ENCODE results near the gene PRKCB.

Gene PRKCB

DNA sequence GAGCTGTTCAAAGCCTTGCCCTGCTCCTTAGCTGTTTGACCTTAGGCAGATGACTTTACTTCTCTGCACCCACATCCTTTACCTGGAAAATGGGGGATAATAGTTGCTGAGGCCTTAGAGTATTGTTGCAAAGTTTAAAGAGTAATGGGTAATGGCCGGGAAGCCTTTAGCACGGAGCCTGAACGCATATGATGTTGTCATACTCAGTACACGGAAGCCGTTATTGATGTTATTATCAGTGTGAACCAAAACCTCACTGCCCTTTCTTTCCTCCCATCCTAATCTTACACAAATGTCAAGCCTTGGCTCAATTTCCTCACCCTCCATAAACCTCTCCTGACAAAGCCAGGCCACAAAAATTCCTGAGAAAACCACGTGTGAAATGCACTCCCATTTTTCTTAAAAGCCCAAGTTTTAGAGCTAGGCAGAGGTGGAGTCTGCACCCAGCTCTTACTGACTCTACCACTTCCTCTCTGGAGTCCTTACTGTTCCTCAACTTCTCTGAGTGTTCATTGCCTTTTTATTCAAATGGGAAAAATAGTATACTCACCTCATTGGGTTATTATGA, 353.1 kb downstream of the PRKCB start:
- H3K4me3 ChIP-seq (ENCODE audit: low read depth in 1 of 2, low read length in 1 of 2), result no peak overlapping the region
- TF ChIP-seq, protein P1, sequence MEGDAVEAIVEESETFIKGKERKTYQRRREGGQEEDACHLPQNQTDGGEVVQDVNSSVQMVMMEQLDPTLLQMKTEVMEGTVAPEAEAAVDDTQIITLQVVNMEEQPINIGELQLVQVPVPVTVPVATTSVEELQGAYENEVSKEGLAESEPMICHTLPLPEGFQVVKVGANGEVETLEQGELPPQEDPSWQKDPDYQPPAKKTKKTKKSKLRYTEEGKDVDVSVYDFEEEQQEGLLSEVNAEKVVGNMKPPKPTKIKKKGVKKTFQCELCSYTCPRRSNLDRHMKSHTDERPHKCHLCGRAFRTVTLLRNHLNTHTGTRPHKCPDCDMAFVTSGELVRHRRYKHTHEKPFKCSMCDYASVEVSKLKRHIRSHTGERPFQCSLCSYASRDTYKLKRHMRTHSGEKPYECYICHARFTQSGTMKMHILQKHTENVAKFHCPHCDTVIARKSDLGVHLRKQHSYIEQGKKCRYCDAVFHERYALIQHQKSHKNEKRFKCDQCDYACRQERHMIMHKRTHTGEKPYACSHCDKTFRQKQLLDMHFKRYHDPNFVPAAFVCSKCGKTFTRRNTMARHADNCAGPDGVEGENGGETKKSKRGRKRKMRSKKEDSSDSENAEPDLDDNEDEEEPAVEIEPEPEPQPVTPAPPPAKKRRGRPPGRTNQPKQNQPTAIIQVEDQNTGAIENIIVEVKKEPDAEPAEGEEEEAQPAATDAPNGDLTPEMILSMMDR (IDR thresholded peaks at IDR 0.05), result no peak
- H3K27ac ChIP-seq, result no peak overlapping the region
- H3K9me3 ChIP-seq, result no peaks in the 10 kb centered on the region
- H3K36me3 ChIP-seq, result peaks cover 93% of the 10 kb centered on the region
- H3K4me1 ChIP-seq (ENCODE audit: control insufficient read depth in 1 of 2, insufficient read depth in 1 of 2, low read depth in 1 of 2, low read length in 1 of 2), result no peaks in the 10 kb centered on the region
- H3K27me3 ChIP-seq, result no peaks in the 10 kb centered on the region

- TF ChIP-seq, protein P1 (IDR thresholded peaks at IDR 0.05), result no peak
- Histone ChIP-seq H3K27me3 (no peaks in the 10 kb centered on the region), H3K27ac (no peak overlapping the region), H3K36me3 (peaks cover 95% of the 10 kb centered on the region), H3K4me1 (ENCODE audit: control insufficient read depth in 1 of 2, insufficient read depth in 1 of 2, low read depth in 1 of 2, low read length in 1 of 2) (no peaks in the 10 kb centered on the region), H3K9me3 (no peaks in the 10 kb centered on the region), H3K4me3 (ENCODE audit: low read depth in 1 of 2, low read length in 1 of 2) (no peak overlapping the region)
Measured at GRCh38 chr16:24189941-24190340, 354.2 kb downstream of the PRKCB start.

DNA sequence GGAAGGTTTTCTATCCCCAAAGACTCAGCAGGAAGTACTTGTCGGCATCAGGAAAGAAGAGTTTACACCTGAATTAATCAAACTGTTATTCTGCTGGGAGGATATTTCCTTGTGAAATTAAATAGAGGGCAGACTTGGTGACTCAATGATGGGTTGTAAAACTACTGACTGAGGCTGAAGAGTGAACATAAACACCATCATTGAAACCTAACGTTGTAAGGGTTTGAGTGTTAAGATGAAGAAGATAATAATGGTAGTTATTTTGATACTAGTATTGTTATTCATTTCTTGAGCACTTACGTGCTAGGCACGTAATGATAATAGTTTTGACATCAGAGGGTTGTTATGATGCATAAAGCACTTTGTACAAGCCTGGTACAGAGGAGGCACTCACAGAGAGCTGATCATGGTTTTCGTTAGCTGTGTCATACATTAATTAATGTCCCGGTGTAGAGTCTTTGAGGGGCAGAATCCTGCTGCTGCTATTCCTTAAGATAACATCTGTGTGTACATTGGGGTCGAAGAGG, 356.2 kb downstream of the PRKCB start:
- peaks cover 95% of the 10 kb centered on the region for H3K36me3 ChIP-seq
- no peaks in the 10 kb centered on the region for H3K4me1 ChIP-seq (ENCODE audit: control insufficient read depth in 1 of 2, insufficient read depth in 1 of 2, low read depth in 1 of 2, low read length in 1 of 2)
- TF ChIP-seq, protein P1 (IDR thresholded peaks at IDR 0.05), result no peak
- H3K27ac ChIP-seq, result no peak overlapping the region
- H3K27me3 ChIP-seq, result no peaks in the 10 kb centered on the region
- no peak overlapping the region for H3K4me3 ChIP-seq (ENCODE audit: low read depth in 1 of 2, low read length in 1 of 2)
- no peaks in the 10 kb centered on the region for H3K9me3 ChIP-seq

DNA sequence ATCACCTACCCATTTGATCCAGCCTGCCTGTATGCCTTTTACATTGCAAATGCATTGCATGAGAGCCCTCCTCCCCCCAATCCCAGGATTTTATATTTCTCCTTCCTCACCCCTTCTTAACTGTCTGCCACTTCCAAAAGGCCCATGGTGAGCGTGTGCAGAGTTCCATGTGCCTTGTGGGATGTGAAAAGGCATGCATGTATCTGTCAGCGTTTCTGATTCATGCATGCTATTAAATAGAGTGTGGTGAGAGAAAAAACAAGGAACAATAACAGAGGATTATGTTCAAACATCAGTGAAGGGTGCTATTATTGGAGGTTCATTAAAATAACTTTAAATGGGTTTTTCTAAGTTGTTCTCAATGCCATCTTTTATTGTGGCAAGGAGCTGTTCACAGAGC, 359.4 kb downstream of the PRKCB start:
- Histone ChIP-seq H3K27ac (no peak overlapping the region), H3K9me3 (no peaks in the 10 kb centered on the region), H3K36me3 (peaks cover 95% of the 10 kb centered on the region), H3K4me1 (ENCODE audit: control insufficient read depth in 1 of 2, insufficient read depth in 1 of 2, low read depth in 1 of 2, low read length in 1 of 2) (no peaks in the 10 kb centered on the region), H3K4me3 (ENCODE audit: low read depth in 1 of 2, low read length in 1 of 2) (no peak overlapping the region), H3K27me3 (no peaks in the 10 kb centered on the region)
- TF ChIP-seq, protein P1 (IDR thresholded peaks at IDR 0.05), result no peak

DNA sequence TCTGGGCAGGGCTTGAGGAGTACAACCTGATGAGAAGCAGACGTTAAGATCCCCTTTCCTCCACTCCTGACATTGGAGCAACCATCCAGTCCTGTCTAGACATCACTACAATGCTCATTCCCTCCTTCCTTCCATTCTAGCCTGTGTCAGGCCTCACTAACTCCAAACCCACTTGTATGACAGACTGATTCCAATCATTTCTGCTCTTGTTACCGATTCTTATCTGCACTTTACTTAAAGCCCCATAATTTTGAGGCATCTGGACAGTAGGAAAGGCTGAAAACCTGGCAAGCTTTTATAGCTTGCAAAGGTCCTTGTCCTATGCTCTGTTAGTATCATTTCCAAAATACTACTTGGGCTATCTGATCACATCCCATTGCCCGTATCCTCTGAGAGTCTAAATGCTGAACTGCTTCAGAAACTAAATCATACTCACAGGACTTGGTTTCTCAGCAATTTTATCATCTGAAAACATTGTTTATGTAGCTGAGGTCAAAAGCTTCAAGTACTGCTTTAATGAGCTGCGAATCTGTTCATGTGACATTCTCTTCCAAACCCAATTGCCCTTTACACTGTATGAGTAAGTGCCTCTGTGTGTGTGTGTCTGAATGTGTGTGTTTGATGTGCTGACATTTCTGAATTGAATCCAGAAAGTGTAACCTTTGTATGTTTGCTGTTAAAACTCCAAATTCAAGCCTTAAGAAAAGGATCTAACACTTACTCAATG, 363.2 kb downstream of the PRKCB start:
- Histone ChIP-seq H3K36me3 (peaks cover 93% of the 10 kb centered on the region), H3K9me3 (no peaks in the 10 kb centered on the region), H3K4me1 (ENCODE audit: control insufficient read depth in 1 of 2, insufficient read depth in 1 of 2, low read depth in 1 of 2, low read length in 1 of 2) (no peaks in the 10 kb centered on the region), H3K4me3 (ENCODE audit: low read depth in 1 of 2, low read length in 1 of 2) (no peak overlapping the region), H3K27ac (no peak overlapping the region), H3K27me3 (no peaks in the 10 kb centered on the region)
- TF ChIP-seq, protein P1 (IDR thresholded peaks at IDR 0.05), result no peak

Measured in neutrophil (primary cell).